Posterior cingulate gyrus (tissue), 11 donors: ENCODE measurements around the gene VGLL3.
"Not testable (repeated sequence)": the region's sequence is repeated elsewhere in the genome, so short reads cannot be mapped to it uniquely, and the experiment has no call there.

Experiments
- DNase-seq, 10 donors: peaks; one replicate each; pipeline versions ENCODE4 v3.0.0 to v3.0.0-alpha.2; 2020 to 2021; ENCODE audit warnings: mixed read lengths in 3 of 10
- intact Hi-C: fragments of 100-400 bp; cut with DNase I; formaldehyde crosslinking; loops from one replicate; pipeline ENCODE4 v1.15.1; 2023

VGLL3 gene

DNA sequence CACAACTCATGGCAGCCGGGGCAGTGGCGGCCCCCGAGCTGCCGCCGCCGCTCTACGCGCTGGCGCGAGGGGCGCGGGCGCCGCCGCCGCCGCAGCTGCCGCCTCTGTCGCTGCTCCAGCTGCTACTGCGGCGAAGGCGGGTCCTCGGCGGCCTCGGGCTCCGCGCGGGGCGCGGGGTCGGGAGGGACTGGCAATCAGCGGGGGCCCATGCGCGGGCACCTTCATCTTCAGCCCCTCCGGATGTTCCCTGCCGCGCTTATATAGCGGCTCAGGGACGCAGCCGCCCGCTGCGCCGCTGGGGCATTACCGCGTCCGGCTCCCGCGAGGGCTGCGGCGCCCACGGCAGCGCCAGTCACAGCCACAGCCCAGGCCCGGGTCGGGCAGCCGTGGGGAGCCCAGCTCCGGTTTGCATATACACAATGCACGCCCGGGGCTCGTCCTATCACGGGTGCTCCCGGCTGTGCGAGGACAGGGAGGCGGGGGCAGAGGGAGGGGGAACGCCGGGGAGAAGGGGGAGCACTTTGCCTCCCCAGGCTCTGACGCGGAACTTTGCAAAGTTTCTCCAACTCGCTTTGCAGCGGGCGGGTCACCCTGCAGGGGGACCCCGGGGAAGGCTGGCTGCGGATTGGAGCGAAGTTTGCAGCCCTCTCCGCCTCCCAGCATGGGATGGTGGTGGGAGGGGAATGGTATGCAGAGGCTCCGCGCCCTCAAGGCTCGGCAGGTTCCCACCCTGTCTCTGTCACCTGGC lies at the start of gene VGLL3:
VGLL3 (minus strand) TSS at position 416 of the 748 bp plus-strand sequence; CDS start at position 10, 406 bp downstream.
- DNase-seq, result peak in 7 of 10 donors; percentile 13 to 86 (median 30)
- intact Hi-C loops, result loop anchor here (10.0 kb wide), 1 partner anchor 206 kb away; no protein-coding TSS in a partner anchor

DNA sequence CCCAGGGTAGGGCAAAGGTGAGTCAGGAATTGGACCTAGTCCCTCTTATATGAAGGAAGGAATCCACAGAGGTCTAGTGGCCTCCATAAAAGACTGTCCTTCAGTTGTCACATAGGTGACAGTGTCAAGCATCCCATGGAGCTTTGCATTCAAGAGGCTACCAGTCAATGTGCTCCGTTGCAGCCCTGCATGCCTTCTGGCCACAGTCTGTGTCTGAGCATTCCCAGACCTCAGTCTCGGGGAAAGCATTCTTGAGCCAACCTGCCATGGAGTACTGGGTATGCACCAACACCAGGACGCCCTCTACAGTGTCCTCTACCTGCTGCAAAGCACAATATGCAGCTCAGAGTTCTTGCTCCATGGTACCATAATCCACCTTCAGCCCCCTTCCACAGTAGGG lies 46.7 kb upstream of the VGLL3 start:
- intact Hi-C loops, result no loop called here
- DNase-seq, result peak in 1 of 10 donors; percentile 16

DNA sequence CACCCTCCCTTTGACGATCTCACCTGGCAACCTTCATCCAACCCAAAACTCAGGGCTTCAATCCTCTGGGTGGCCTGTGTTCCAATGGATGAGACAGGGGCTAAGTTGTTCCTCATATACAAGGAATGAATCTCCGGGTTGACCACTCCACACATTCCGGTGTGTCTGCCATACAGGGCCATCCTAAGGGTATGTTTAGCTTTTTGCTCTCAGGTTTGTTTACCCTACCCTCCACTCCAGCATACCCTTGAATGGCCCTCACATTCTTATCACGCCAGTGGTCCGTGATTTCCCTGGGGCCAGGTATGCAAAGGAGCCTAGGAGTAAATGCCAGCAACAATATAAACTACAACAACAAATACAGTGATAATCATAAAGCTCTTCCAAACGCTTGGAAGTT lies 45.7 kb upstream of the VGLL3 start:
- intact Hi-C loops, result no loop called here

GRCh38 chr3:87035339-87035738 lies 44.4 kb upstream of the VGLL3 start:
- intact Hi-C loops, result no loop called here

More for the DNA sequence above, 45.7 kb upstream of the VGLL3 start:
- peak in 1 of 10 donors; percentile 5 for DNase-seq

GRCh38 chr3:87033205-87033604 lies 42.3 kb upstream of the VGLL3 start:
- intact Hi-C loops, result no loop called here
- no peak for DNase-seq

More at GRCh38 chr3:87035339-87035738, 44.4 kb upstream of the VGLL3 start:
- no peak for DNase-seq

DNA sequence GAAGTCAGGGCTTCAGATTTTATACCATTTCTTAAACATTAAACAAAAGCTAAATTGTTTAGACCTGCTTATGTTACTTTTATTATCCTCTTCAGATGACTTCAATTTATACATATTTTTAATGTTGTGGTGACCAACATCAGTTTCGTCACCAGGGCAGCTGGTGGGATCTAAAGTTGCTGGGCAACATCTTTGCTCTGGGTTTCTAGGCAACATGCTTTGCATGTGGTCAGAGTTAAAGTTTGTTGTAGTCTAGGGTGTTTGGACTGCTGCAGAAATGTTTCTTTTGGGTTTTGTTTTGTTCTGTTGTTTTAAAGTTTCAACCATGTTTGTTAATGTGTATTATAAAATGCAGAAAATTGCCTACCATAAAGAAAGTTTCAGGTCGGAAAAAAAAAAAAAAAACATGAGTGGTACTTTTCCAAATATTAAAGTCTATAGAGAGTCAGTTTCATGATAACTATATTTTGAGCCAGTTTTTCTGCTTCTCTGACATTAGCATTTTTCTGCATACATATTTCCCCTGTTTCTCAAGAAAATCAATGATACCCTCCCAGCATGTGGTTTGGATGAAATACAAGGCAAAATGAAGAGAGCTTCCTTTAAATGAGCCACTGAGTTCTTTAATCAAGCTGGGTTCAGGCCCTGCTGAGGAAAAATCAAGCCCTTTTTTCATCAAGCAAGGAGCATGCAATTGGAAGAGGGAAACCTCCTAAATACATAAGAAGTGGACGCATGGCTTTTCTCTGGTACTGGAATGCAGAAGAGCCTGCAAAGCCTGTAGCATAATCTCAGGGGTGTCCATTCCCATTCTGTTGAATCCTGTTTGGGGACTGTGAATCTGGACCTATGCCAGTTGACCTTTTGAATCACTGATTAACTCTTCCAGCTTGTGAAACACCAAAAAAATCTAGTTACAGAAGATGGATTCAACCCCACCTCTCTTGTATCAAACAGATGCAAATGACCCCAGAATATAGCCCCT lies 35.0 kb upstream of the VGLL3 start:
- intact Hi-C loops, result no loop called here
- no peak for DNase-seq

DNA sequence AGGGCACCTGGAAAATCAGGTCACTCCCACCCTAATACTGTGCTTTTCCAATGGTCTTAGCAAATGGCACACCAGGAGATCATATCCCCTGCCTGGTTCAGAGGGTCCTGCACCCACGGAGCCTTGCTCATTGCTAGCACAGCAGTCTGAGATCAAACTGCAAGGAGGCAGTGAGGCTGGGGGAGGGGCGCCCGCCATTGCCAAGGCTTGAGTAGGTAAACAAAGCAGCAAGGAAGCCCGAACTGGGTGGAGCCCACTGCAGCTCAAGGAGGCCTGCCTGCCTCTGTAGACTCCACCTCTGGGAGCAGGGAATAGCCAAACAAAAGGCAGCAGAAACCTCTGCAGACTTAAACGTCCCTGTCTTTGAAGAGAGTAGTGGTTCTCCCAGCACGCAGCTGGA lies 26.4 kb upstream of the VGLL3 start:
- intact Hi-C loops, result not testable (repeated sequence)
- DNase-seq, result peak in 2 of 10 donors; percentile 44 to 55

DNA sequence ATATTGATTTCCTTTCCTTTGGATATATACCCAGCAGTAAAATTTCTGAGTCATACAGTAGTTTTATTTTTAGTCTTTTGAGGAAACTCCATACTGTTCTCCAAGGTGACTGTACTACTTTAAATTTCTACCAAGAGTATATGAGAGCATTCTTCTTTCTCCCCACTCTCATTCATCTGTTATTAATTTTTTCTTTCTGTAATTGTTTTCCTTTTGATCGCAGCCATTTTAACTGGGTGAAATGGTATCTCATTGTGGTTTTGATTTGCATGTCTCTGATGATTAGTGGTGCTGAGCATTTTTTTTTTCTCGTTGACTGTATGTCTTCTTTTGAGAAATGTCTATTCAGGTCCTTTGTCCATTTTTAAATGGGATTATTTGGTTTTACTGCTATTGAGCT lies 18.3 kb upstream of the VGLL3 start:
- DNase-seq, result no peak
- intact Hi-C loops, result no loop called here

DNA sequence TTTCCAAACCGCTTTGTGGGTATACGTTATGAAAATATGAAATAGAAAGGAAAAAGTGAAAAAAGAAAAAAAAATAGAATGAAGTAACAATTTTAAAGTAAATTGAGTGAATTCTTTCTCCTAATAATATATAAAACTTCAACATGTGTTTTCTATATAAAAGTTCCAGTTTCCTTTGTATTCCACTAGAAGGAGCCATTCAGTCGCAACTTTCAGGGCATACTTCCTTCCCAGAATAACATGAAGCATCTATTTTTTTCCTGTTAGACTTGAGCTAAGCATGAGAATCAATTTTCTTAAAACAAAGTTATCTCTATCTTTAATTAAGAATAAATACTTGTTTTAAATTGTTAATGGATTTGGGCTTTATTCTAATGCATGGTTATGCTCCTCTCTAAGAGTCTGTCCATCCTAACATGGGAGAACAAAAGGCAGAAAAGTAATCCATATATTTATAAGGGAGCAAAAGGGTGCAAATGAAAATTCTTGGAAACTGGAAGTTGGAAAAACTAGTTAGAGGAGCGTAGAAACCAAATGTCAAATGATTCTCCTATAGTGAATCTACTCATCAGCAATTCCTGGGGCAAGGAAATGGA lies 16.0 kb upstream of the VGLL3 start:
- no peak for DNase-seq
- intact Hi-C loops, result no loop called here

GRCh38 chr3:87004883-87005282 lies 13.9 kb upstream of the VGLL3 start:
- no peak for DNase-seq
- intact Hi-C loops, result no loop called here

- intact Hi-C loops, result no loop called here
- DNase-seq, result no peak
Measured at GRCh38 chr3:87002346-87002745, 11.4 kb upstream of the VGLL3 start.

GRCh38 chr3:87001473-87002098 lies 10.6 kb upstream of the VGLL3 start:
- intact Hi-C loops, result no loop called here
- DNase-seq, result no peak

DNA sequence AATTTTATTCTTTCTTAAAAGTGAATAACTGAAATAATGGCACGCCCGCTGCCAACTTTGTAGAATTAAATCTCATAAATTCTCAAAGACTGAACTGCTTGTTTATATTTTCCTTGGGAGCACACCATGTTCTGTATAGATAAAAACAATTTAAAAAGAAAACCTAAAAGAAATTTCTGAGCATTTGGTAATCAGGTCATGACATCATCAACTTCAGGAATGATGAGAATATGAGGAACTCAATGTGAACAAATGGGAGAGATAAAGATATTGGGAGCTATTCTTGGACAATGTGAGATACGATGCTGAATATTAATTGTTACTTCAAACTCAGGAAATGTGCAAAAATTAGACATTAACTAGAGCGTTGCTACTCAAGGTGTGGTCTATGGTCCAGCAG lies 10.0 kb upstream of the VGLL3 start:
- no peak for DNase-seq
- intact Hi-C loops, result no loop called here

DNA sequence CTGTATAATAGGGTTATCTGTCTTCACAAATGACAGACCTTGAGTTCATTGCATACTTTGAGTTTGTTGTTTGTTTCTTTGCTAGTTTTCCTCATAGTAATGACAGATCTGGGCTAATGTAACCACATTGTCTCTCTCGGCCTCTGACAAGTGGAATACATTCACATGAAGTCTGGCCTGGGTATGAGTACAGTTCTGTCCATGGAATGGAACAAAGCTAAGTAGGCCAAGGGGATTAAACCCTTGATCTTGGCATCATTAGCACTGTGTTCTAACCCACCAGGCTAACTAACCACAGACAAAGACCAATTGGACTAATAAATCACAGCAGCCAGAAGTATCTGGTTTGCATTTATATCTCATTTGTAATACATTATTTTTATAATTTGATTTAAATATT lies 7.6 kb upstream of the VGLL3 start:
- intact Hi-C loops, result loop anchor here (10.0 kb wide), 1 partner anchor 214 kb away; no protein-coding TSS in a partner anchor
- DNase-seq, result no peak

DNA sequence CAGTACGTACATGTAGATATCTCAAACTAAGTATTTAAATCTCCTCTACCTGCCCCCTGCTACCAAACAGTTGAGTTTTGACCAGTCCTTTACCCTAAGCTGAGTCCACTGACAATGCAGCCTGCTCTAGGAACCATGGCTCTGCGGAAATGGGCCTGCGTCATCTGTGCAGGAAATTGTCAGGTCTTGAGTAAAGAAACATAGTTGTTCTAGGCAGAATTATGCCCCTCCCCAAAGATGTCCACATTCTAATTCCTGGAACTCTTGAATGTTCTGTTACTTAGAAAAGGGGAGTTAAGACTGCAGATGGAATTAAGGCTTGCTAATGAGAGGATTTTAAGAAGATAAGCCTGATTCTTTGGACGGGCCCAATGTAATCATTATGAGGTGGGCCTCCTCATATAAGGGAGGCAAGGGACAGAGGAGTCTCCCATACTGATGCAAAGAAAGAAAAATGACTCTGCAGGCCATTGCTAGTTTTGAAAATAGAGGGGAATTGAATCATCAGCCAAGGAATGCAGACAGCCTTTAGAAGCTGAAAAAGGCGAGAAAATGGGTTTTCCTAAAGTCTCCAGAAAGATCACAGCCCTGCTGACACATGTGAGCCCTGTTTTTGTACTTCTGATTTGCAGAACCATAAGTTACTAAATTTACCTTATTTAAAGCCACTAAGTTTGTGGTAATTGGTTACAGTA lies 5.5 kb upstream of the VGLL3 start:
- intact Hi-C loops, result loop anchor here (10.0 kb wide), 1 partner anchor 212 kb away; no protein-coding TSS in a partner anchor

GRCh38 chr3:86995537-86995936 lies 4.6 kb upstream of the VGLL3 start:
- intact Hi-C loops, result loop anchor here (10.0 kb wide), 1 partner anchor 211 kb away; no protein-coding TSS in a partner anchor
- no peak for DNase-seq

More for the DNA sequence above, 5.5 kb upstream of the VGLL3 start:
- no peak for DNase-seq

- intact Hi-C loops, result loop anchor here (10.0 kb wide), 1 partner anchor 209 kb away; no protein-coding TSS in a partner anchor
Measured at GRCh38 chr3:86993704-86994103, 2.8 kb upstream of the VGLL3 start.

DNA sequence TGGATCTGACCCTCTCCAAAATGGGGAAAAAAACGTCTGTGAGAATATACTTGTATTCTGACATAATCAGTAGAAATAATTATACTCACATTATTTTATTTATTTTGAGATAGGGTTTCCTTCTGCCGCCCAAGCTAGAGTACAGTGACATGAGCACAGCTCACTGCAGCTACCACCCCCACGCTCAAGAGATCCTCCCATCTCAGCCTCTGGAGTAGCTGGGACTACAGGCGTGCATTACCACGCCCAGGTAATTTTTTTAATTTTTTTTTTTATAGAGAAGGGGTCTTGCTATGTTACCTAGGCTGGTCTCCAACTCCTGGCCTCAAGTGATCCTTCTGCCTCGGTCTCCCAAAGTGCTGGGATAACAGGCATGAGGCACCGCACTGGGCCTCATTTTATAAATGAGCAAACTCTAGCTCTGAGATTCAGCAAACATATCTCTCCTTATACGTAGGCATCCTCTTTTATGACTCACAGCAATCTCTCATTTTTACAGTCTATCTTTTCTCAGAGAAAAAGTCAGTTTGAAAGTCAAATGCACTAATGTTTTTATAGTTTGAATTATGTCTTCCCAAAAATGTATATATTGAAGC lies 989 bp upstream of the VGLL3 start:
- intact Hi-C loops, result loop anchor here (10.0 kb wide), 1 partner anchor 207 kb away; no protein-coding TSS in a partner anchor

More at GRCh38 chr3:86993704-86994103, 2.8 kb upstream of the VGLL3 start:
- DNase-seq, result peak in 1 of 10 donors; percentile 22

DNA sequence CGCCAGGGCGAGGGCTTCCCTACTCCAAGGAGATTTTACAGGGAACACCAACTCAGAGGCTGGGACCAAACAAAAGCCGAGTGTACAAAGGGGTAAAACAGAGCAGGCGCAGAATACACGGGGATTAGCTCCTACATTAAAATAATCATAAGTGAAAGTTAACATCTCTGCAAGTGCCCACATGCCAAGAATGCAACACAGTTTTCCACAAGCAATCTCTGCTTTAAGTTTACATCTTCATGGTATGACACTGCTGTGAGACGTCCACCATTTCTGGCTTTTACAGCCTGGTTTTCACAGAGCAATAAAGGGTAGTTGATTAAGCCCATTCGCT lies 500 bp upstream of the VGLL3 start:
- DNase-seq, result no peak
- intact Hi-C loops, result loop anchor here (10.0 kb wide), 1 partner anchor 207 kb away; no protein-coding TSS in a partner anchor

More for the DNA sequence above, 989 bp upstream of the VGLL3 start:
- peak in 1 of 10 donors; percentile 18 for DNase-seq
